OCI-LY1 (cell line): ENCODE results near the gene EEPD1.

ENCODE experiments used
- H2AFZ ChIP-seq: fragments of 200-600 bp; sonication (generic), shearing (Covaris generic); 2 replicates; pipeline ENCODE4 v1.6.0; 2014; ENCODE audit warnings: antibody characterized with exemption, mild to moderate bottlenecking, low read length
- H3F3A ChIP-seq: fragments of 200-600 bp; sonication (generic), shearing (Covaris generic); 2 replicates; pipeline ENCODE4 v1.6.0; 2014; ENCODE audit warnings: mild to moderate bottlenecking, antibody characterized with exemption, low read length, moderate library complexity; ENCODE audit not compliant: insufficient read depth
- H3K27ac ChIP-seq: fragments of 200-600 bp; sonication (generic); 2 replicates; pipeline ENCODE4 v1.5.1; 2014; ENCODE audit warnings: low read length, mixed run types, mild to moderate bottlenecking, low read depth; ENCODE audit not compliant: poor library complexity, severe bottlenecking
- H3K27me3 ChIP-seq: fragments of 200-600 bp; sonication (generic); 2 replicates; pipeline ENCODE4 v1.6.0; 2014; ENCODE audit warnings: antibody characterized with exemption, mild to moderate bottlenecking, low read length, moderate library complexity; ENCODE audit not compliant: insufficient read depth
- H3K36me3 ChIP-seq: fragments of 200-600 bp; sonication (generic); 2 replicates; pipeline ENCODE4 v1.6.1; 2014; ENCODE audit warnings: mild to moderate bottlenecking, antibody characterized with exemption, low read length, moderate library complexity, mixed read lengths; ENCODE audit not compliant: insufficient read depth
- H3K4me1 ChIP-seq: fragments of 200-600 bp; sonication (generic); 2 replicates; pipeline ENCODE4 v1.5.1; 2014; ENCODE audit warnings: mild to moderate bottlenecking, low read length, moderate library complexity; ENCODE audit not compliant: insufficient read depth, severe bottlenecking
- H3K4me2 ChIP-seq: fragments of 200-600 bp; sonication (generic), shearing (Covaris generic); 2 replicates; pipeline ENCODE4 v1.6.1; 2014; ENCODE audit warnings: low read length
- H3K4me3 ChIP-seq: fragments of 200-600 bp; sonication (generic); 2 replicates; pipeline ENCODE4 v1.5.1; 2014; ENCODE audit warnings: low read length, low read depth, mild to moderate bottlenecking, mixed read lengths; ENCODE audit not compliant: poor library complexity, severe bottlenecking
- H3K79me2 ChIP-seq: fragments of 200-600 bp; shearing (Covaris generic); 2 replicates; pipeline ENCODE4 v1.6.1; 2016; ENCODE audit warnings: mixed run types, low read length, mixed read lengths; ENCODE audit not compliant: insufficient read depth
- H3K9ac ChIP-seq: fragments of 200-600 bp; sonication (generic), shearing (Covaris generic); 2 replicates; pipeline ENCODE4 v1.6.1; 2014; ENCODE audit warnings: mild to moderate bottlenecking, low read length, mixed read lengths
- H3K9me2 ChIP-seq: fragments of 200-600 bp; sonication (generic), shearing (Covaris generic); 2 replicates; pipeline ENCODE4 v1.6.1; 2014; ENCODE audit warnings: low read depth, mild to moderate bottlenecking, low read length, mixed read lengths
- H3K9me3 ChIP-seq: fragments of 200-600 bp; shearing (Covaris generic); 2 replicates; pipeline ENCODE4 v1.6.1; 2014; ENCODE audit warnings: low read length, mixed read lengths
- H4K20me1 ChIP-seq: fragments of 200-600 bp; sonication (generic), shearing (Covaris generic); 2 replicates; pipeline ENCODE4 v1.6.0; 2016; ENCODE audit warnings: mild to moderate bottlenecking, low read length; ENCODE audit not compliant: insufficient read depth
- CTCF ChIP-seq: fragments of 200-600 bp; sonication (generic), shearing (Covaris generic); IDR thresholded peaks from 2 replicates; pipeline ENCODE4 v1.5.1; 2017; ENCODE audit warnings: mild to moderate bottlenecking, antibody characterized with exemption, low read length, moderate library complexity, mixed read lengths
- EZH2 ChIP-seq: fragments of 200-600 bp; sonication (generic), shearing (Covaris generic); IDR thresholded peaks from 2 replicates; pipeline ENCODE4 v1.8.0; 2017; ENCODE audit warnings: borderline replicate concordance, mixed run types, mild to moderate bottlenecking, antibody characterized with exemption, low read length, moderate library complexity, mixed read lengths

The EEPD1 gene

GRCh38 chr7:36155811-36156361 lies 2.8 kb downstream of the EEPD1 start:
- Histone ChIP-seq H3K79me2 (peaks cover 21% of the 10 kb centered on the region; the same call in 1 of the 2 replicates), H2AFZ (no peak overlapping the region), H3F3A (no peaks in the 10 kb centered on the region), H4K20me1 (no peaks in the 10 kb centered on the region), H3K27me3 (no peaks in the 10 kb centered on the region), H3K4me1 (peaks cover 42% of the 10 kb centered on the region), H3K9me2 (no peaks in the 10 kb centered on the region), H3K4me3 (peak overlapping the region; percentile 67), H3K36me3 (peaks cover 5% of the 10 kb centered on the region; the same call in 1 of the 2 replicates), H3K9ac (peak overlapping the region; percentile 60; the same call in 1 of the 2 replicates), H3K9me3 (no peaks in the 10 kb centered on the region), H3K27ac (no peak overlapping the region), H3K4me2 (peak overlapping the region; percentile 76)
- no peak for TF ChIP-seq EZH2
- no peak for TF ChIP-seq CTCF

DNA sequence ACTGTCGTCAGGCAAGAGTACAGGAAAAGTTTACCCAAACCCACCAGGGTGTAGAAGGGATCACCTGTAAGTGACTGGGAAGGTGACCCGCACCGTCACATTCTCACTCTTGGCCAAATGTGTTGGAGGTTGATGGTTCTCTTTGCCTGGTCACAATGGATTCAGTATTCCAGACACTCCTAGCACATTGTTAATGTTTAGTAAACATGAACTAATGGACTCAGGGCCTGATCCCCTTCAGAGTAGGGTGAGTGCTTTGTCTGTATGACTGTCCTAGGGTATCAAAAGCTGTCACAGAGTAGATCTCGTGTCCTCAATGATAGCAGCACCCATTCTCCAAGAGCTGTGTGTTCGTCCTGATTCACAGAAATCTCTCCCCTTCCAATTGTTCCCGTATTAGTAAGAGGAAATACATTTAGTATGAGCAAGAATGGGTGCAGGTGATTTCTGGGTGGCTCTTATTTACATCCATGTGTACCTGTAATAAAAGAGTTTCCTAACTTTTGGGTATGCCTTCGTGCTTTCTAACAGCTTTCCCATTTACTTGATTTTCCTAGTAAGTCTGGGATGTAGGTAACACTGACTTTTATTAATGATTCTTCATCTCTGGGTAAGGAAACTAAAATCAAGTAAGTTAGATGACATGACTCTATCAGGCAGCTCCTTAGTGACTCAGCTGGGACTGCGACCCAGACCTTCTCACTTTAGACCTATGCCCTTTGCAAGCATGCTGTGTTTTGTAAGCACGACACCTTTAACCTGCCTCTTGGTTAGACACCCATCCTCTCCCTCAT lies 4.7 kb downstream of the EEPD1 start:
- TF ChIP-seq EZH2 (no peak), CTCF (no peak)
- Histone ChIP-seq H3K9me2 (no peaks in the 10 kb centered on the region), H3K9me3 (no peaks in the 10 kb centered on the region), H3K9ac (no peak overlapping the region), H2AFZ (no peak overlapping the region), H4K20me1 (no peaks in the 10 kb centered on the region), H3K4me3 (peak overlapping the region; percentile 67), H3K27me3 (no peaks in the 10 kb centered on the region), H3K79me2 (peaks cover 23% of the 10 kb centered on the region; the same call in 1 of the 2 replicates), H3K27ac (no peak overlapping the region), H3K4me1 (peaks cover 56% of the 10 kb centered on the region), H3K36me3 (peaks cover 5% of the 10 kb centered on the region; the same call in 1 of the 2 replicates), H3K4me2 (peak overlapping the region; percentile 76), H3F3A (no peaks in the 10 kb centered on the region)

DNA sequence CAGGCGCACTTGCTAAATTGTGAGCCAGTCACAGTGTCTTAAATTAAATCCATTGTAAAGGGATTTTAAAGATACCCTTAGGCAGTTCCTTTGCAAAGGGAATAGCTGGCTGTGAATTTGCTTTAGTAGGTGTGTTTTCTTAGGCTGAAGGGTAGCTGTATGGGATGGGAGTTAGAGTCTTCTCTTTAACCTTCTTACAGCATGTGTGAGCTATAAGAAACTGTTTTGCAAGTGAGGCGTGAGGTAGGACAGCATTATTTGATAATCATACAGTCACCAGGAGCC lies 5.2 kb downstream of the EEPD1 start:
- peak overlapping the region; percentile 76; the same call in 1 of the 2 replicates for H3K4me2 ChIP-seq

More for the DNA sequence above, 5.2 kb downstream of the EEPD1 start:
- no peak overlapping the region for H3K9ac ChIP-seq
- H3K9me3 ChIP-seq = no peaks in the 10 kb centered on the region
- no peaks in the 10 kb centered on the region for H4K20me1 ChIP-seq
- H3K9me2 ChIP-seq = no peaks in the 10 kb centered on the region
- no peaks in the 10 kb centered on the region for H3F3A ChIP-seq
- H3K4me3 ChIP-seq = peak overlapping the region; percentile 67
- TF ChIP-seq EZH2 = no peak
- TF ChIP-seq CTCF = no peak
- H2AFZ ChIP-seq = no peak overlapping the region
- H3K27ac ChIP-seq = no peak overlapping the region
- H3K27me3 ChIP-seq = no peaks in the 10 kb centered on the region
- peaks cover 5% of the 10 kb centered on the region; the same call in 1 of the 2 replicates for H3K36me3 ChIP-seq
- H3K79me2 ChIP-seq = peaks cover 23% of the 10 kb centered on the region; the same call in 1 of the 2 replicates
- H3K4me1 ChIP-seq = peaks cover 57% of the 10 kb centered on the region
